Superior temporal gyrus (tissue), 1 donor: ENCODE results near the gene FNIP1.
"Not testable (repeated sequence)": the region's sequence is repeated elsewhere in the genome, so short reads cannot be mapped to it uniquely, and the experiment has no call there.

Source experiments
- DNase-seq: peaks from one replicate; pipeline ENCODE4 v3.0.0-alpha.2; 2016; ENCODE audit errors: extremely low spot score

Gene FNIP1

GRCh38 chr5:131749723-131750470, 46.9 kb downstream of the FNIP1 start:
- no peak for DNase-seq

GRCh38 chr5:131749138-131749537, 47.7 kb downstream of the FNIP1 start:
- no peak for DNase-seq

GRCh38 chr5:131747180-131748105, 49.4 kb downstream of the FNIP1 start:
- no peak for DNase-seq

GRCh38 chr5:131746423-131746822, 50.4 kb downstream of the FNIP1 start:
- DNase-seq, result no peak

GRCh38 chr5:131745703-131746102, 51.1 kb downstream of the FNIP1 start:
- DNase-seq, result no peak

GRCh38 chr5:131745155-131745554, 51.7 kb downstream of the FNIP1 start:
- DNase-seq, result no peak

DNA sequence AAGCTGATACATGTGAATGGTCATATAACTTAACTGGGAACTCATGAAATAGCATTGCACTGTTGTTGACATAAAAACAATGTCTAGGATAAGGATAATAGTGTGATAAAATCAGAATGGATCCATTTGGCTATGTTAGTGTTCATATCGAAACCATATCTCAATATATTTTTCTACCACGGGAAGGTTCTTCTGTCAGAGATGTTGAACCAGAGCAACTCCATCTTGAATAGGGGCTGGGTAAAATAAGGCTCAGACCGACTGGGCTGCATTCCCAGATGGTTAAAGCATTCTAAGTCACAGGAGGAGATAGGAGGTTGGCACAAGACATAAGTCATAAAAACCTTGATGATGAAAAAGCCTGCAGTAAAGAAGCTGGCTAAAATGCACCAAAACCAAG, 56.3 kb downstream of the FNIP1 start:
- DNase-seq, result no peak

- no peak for DNase-seq
Measured at GRCh38 chr5:131735393-131735792, 61.4 kb downstream of the FNIP1 start.

DNA sequence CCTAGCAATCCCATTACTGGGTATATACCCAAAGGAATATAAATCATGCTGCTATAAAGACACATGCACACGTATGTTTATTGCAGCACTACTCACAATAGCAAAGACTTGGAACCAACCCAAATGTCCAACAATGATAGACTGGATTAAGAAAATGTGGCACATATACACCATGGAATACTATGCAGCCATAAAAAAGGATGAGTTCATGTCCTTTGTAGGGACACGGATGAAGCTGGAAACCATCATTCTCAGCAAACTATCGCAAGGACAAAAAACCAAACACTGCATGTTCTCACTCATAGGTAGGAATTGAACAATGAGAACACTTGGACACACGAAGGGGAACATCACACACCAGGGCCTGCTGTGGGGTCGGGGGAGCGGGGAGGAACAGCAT, 61.9 kb downstream of the FNIP1 start:
- not testable (repeated sequence) for DNase-seq

DNA sequence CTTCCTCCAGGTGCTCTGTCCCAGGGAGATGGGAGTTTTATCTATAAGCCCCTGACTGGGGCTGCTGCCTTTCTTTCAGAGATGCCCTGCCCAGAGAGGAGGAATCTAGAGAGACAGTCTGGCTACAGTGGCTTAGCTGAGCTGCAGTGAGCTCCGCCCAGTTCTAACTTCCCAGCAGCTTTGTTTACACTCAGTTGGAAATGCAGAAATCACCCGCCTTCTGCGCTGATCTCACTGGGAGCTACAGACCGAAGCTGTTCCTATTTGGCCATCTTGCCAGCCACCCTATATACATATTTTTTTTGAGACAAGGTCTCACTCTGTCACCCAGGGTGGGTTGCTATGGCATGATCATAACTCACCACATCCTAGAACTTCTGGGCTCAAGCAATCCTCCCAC, 67.5 kb downstream of the FNIP1 start:
- not testable (repeated sequence) for DNase-seq

GRCh38 chr5:131724089-131724488, 72.7 kb downstream of the FNIP1 start:
- DNase-seq, result not testable (repeated sequence)

GRCh38 chr5:131720714-131721113, 76.1 kb downstream of the FNIP1 start:
- no peak for DNase-seq

DNA sequence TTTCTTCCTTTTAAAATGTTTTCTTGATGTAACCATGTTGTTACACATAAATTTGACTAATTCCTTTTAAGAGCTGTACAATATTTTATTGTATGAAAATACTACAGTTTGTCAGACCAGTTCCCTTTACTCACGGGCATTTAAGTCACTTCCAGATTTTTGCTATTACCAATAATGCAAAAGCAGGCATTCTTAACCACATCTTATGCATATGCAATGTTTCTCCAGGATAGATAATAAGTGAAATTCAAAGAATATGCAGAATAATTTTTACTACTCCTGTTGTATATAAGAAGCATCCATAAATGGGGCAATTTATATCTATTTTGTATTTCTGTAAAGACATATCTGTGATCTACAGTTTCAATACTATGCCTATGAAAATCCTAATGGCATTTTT, 77.3 kb downstream of the FNIP1 start:
- DNase-seq, result no peak

DNA sequence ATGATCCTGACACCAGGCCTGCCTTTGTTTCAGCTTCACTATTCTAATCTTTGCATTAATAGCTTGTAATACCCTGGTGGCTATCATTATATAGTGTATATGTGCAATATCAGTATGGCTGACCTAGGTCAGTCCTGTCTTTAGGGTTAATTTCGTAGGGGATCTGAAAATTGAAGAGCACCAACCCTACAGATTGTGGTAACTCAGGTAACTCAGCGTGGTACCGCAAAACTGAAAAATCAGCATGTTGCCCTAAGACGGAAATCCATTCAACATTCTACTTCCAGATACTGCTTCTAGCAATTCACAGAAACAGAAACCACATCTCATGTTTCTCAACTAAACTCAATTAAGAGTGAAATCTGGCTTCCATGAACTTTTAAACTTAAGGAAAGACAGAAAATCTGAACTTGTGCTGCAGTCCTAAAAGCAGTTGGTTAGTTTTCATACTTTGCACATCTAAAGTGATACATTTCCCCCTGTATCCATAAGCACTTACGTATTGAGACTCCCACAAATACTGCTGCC, 78.3 kb downstream of the FNIP1 start:
- no peak for DNase-seq

DNA sequence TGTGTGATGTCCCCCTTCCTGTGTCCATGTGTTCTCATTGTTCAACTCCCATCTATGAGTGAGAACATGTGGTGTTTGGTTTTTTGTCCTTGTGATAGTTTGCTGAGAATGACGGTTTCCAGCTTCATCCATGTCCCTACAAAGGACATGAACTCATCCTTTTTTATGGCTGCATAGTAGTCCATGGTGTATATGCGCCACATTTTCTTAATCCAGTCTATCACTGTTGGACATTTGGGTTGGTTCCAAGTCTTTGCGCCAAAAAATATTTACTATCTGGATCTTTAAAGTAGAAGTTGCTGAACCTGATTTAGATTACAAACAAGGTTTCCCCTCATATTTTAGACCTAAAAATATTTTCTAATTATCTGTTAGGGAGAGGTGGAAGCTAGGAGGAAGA, 79.7 kb downstream of the FNIP1 start:
- DNase-seq, result not testable (repeated sequence)

DNA sequence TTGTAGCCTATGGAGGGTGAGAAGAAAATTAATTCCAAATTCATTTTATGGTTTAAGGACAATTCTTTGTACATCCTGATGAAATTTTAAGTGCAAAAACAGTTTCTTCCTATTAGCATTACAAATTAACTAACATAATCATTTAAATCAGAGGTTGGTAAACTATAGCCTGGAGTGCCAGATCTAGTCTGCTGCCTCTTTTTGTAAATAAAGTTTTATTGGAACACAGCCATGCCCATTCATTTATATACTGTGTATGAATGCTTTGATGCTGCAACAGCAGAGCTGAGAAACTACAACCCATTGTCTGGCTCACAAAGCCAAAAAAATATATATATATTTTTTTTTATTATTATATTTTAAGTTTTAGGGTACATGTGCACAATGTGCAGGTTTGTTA, 80.2 kb downstream of the FNIP1 start:
- DNase-seq, result no peak

GRCh38 chr5:131710391-131710790, 86.4 kb downstream of the FNIP1 start:
- DNase-seq, result no peak

DNA sequence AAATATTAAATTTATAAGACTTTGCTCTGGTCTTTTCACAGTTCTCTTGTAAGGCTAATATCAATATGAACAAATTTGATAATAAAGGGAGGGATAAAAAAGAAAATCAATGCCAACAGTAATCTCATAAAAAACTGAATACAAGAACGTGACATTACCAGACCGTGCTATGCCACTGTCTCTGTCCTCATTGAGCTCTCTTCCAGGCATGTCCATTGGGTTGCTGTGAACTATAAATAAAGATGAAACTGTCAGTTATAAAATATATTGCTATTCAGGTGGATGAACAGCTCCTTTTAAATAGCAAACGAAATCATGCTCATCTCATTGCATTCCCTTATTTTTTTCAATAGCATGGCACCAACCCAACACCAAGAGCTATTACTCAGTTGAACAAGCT, 87.8 kb downstream of the FNIP1 start:
- DNase-seq, result no peak

DNA sequence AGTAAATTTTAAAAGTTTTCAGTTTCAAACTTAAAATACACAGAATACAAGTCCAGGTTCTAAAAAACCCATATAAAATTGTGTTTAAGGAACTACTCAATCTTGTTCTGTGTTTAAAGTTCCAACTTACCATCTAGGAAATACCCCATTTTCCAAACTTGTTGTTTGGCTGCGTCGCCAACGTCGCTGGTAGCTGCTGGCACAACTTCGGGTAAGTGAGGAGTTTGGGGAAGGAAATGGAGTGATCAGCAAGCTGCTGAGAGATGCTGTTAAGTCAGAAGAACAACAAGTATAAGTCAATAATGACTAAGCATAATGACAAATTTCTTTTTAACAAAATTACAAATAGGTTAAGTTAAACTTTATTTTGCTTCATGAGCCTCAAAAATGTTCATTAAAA, 90.5 kb downstream of the FNIP1 start:
- DNase-seq, result no peak

GRCh38 chr5:131694926-131695325, 101.9 kb downstream of the FNIP1 start:
- DNase-seq, result no peak

GRCh38 chr5:131693894-131694293, 102.9 kb downstream of the FNIP1 start:
- no peak for DNase-seq

- no peak for DNase-seq
Measured at GRCh38 chr5:131685516-131686171, 111.2 kb downstream of the FNIP1 start.
